Measurements from ENCODE around the gene CLEC3A.

The CLEC3A gene

DNA sequence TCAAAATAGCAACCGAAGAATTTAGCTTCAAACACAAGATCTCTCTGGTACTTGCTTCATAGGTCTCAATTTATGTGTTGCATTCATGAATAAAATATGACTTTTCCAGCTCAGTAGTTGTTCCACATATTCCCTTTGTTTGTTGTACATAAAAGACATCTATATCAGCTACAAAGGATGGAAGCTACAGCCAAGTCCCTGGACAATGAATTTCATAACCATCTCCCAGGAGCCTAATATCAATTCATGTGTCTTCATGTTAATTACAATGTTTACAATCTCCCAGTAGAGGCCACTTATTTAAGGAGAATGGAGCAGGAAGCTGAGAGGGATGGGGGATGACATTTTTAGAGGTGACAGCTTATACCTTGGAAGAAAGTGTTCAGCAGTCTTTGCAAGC is 3.3 kb downstream of the CLEC3A start:
- TF ChIP-seq, protein P1, sequence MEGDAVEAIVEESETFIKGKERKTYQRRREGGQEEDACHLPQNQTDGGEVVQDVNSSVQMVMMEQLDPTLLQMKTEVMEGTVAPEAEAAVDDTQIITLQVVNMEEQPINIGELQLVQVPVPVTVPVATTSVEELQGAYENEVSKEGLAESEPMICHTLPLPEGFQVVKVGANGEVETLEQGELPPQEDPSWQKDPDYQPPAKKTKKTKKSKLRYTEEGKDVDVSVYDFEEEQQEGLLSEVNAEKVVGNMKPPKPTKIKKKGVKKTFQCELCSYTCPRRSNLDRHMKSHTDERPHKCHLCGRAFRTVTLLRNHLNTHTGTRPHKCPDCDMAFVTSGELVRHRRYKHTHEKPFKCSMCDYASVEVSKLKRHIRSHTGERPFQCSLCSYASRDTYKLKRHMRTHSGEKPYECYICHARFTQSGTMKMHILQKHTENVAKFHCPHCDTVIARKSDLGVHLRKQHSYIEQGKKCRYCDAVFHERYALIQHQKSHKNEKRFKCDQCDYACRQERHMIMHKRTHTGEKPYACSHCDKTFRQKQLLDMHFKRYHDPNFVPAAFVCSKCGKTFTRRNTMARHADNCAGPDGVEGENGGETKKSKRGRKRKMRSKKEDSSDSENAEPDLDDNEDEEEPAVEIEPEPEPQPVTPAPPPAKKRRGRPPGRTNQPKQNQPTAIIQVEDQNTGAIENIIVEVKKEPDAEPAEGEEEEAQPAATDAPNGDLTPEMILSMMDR (conservative IDR thresholded peaks at IDR 0.05; ENCODE audit: low read length), result no peak
- no peak for TF ChIP-seq EZH2phosphoT487 (IDR thresholded peaks at IDR 0.05; ENCODE audit: borderline replicate concordance)
- H3K4me3 ChIP-seq (ENCODE audit: low read length, poor library complexity, severe bottlenecking), result no peak overlapping the region

DNA sequence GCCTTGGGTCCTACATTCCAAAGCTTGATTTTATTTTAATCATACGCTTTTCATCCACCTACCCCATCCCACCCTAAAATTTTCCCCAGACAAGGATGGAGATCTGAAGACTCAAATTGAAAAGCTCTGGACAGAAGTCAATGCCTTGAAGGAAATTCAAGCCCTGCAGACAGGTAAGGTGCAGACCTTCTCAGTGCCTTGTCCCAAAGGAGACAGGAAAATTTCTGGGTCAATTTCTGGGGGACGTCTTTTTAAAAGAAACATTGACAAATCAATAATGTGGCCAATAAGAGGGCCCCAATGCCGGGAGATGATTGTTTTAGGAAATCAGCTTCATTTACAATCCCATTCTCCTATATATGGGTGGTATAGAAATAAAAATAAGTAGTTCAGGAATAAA is 5.7 kb downstream of the CLEC3A start:
- no peaks in the 10 kb centered on the region for H3K27me3 ChIP-seq (ENCODE audit: insufficient read depth, low read length, poor library complexity, severe bottlenecking)
- H3K36me3 ChIP-seq (ENCODE audit: insufficient read depth, low read length), result no peaks in the 10 kb centered on the region
- TF ChIP-seq, protein P1 (conservative IDR thresholded peaks at IDR 0.05; ENCODE audit: low read length), result no peak
- no peak for TF ChIP-seq EZH2phosphoT487 (IDR thresholded peaks at IDR 0.05; ENCODE audit: borderline replicate concordance)

More for the DNA sequence above, 3.3 kb downstream of the CLEC3A start:
- no peak overlapping the region for H3K4me2 ChIP-seq (ENCODE audit: low read depth, low read length, poor library complexity, severe bottlenecking)
- no peaks in the 10 kb centered on the region for H4K20me1 ChIP-seq (ENCODE audit: insufficient read depth, low read length, poor library complexity, severe bottlenecking)
- H3F3A ChIP-seq (ENCODE audit: low read depth), result no peaks in the 10 kb centered on the region
- no peaks in the 10 kb centered on the region for H3K27me3 ChIP-seq (ENCODE audit: insufficient read depth, low read length, poor library complexity, severe bottlenecking)
- H3K9me3 ChIP-seq (ENCODE audit: insufficient read depth, low read depth, low read length), result no peaks in the 10 kb centered on the region
- no peak overlapping the region for H3K9ac ChIP-seq (ENCODE audit: low read depth, low read length, poor library complexity, severe bottlenecking)
- H2AFZ ChIP-seq (ENCODE audit: low read length), result no peak overlapping the region
- no peaks in the 10 kb centered on the region for H3K79me2 ChIP-seq (ENCODE audit: insufficient read depth, low read length)
- H3K4me1 ChIP-seq (ENCODE audit: insufficient read depth, low read length, poor library complexity, severe bottlenecking), result no peaks in the 10 kb centered on the region
- no peaks in the 10 kb centered on the region for H3K36me3 ChIP-seq (ENCODE audit: insufficient read depth, low read length)
- H3K9me2 ChIP-seq (replicated peaks; ENCODE audit: low read depth, low read length), result no peaks in the 10 kb centered on the region

DNA sequence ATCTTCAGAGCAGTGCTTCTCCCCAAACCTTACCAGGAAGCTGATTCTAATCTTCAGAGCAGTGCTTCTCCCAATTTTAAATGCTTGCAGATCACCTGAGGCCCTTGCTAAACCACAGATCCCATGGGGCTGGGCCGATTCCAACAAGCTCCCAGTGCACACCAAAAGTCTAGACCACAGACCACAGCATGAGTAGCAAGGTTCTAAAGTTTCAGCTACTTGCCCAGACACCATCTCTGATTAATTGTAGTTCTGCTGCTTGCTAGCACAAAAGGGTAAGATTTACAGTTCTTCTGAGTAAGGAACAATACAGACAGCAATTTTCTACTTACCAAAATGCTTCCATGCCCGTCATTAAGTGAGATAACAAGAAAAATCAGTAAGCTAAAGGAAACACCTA is 12.2 kb downstream of the CLEC3A start:
- no peaks in the 10 kb centered on the region for H3K79me2 ChIP-seq (ENCODE audit: insufficient read depth, low read length)
- no peaks in the 10 kb centered on the region for H4K20me1 ChIP-seq (ENCODE audit: insufficient read depth, low read length, poor library complexity, severe bottlenecking)
- H3K9ac ChIP-seq (ENCODE audit: low read depth, low read length, poor library complexity, severe bottlenecking), result no peak overlapping the region
- no peak overlapping the region for H3K4me2 ChIP-seq (ENCODE audit: low read depth, low read length, poor library complexity, severe bottlenecking)
- TF ChIP-seq, protein P1 (conservative IDR thresholded peaks at IDR 0.05; ENCODE audit: low read length), result no peak
- TF ChIP-seq EZH2phosphoT487 (IDR thresholded peaks at IDR 0.05; ENCODE audit: borderline replicate concordance), result no peak
- H3K9me3 ChIP-seq (ENCODE audit: insufficient read depth, low read depth, low read length), result no peaks in the 10 kb centered on the region
- H3K36me3 ChIP-seq (ENCODE audit: insufficient read depth, low read length), result no peaks in the 10 kb centered on the region
- H3K4me3 ChIP-seq (ENCODE audit: low read length, poor library complexity, severe bottlenecking), result no peak overlapping the region
- H2AFZ ChIP-seq (ENCODE audit: low read length), result no peak overlapping the region
- H3K27me3 ChIP-seq (ENCODE audit: insufficient read depth, low read length, poor library complexity, severe bottlenecking), result no peaks in the 10 kb centered on the region
- peaks cover 6% of the 10 kb centered on the region for H3K4me1 ChIP-seq (ENCODE audit: insufficient read depth, low read length, poor library complexity, severe bottlenecking)
- H3F3A ChIP-seq (ENCODE audit: low read depth), result no peaks in the 10 kb centered on the region
- no peaks in the 10 kb centered on the region for H3K9me2 ChIP-seq (replicated peaks; ENCODE audit: low read depth, low read length)

More for the DNA sequence above, 5.7 kb downstream of the CLEC3A start:
- Histone ChIP-seq H2AFZ (ENCODE audit: low read length) (no peak overlapping the region), H3K9ac (ENCODE audit: low read depth, low read length, poor library complexity, severe bottlenecking) (no peak overlapping the region), H3K79me2 (ENCODE audit: insufficient read depth, low read length) (no peaks in the 10 kb centered on the region), H4K20me1 (ENCODE audit: insufficient read depth, low read length, poor library complexity, severe bottlenecking) (no peaks in the 10 kb centered on the region), H3K4me2 (ENCODE audit: low read depth, low read length, poor library complexity, severe bottlenecking) (no peak overlapping the region), H3F3A (ENCODE audit: low read depth) (no peaks in the 10 kb centered on the region), H3K4me1 (ENCODE audit: insufficient read depth, low read length, poor library complexity, severe bottlenecking) (peaks cover 6% of the 10 kb centered on the region), H3K9me3 (ENCODE audit: insufficient read depth, low read depth, low read length) (no peaks in the 10 kb centered on the region), H3K4me3 (ENCODE audit: low read length, poor library complexity, severe bottlenecking) (no peak overlapping the region), H3K9me2 (replicated peaks; ENCODE audit: low read depth, low read length) (no peaks in the 10 kb centered on the region)

All from Loucy (cell line).